Endothelial cell of umbilical vein (primary cell): ENCODE data around the gene MTF1. TPM values are rescaled to one million over a fixed set of nuclear protein-coding genes. Genes with fewer than 3 reads are reported as not detected.

Experiments used
- BruUV-seq: library from RNA; stranded (reverse); fragments of 400-500 nt; replicated peaks from 2 replicates; lab custom pipeline; 2021; lab: Mats Ljungman, UMichigan
- CTCF ChIA-PET: fragments of 300-600, 350-600 bp; sonication (Branson Sonifier 250); formaldehyde crosslinking; loops from one replicate; lab custom pipeline; 2021; ENCODE audit warnings: antibody characterized with exemption, inconsistent platforms; lab: Charles Lee
- POLR2A ChIA-PET: fragments of 300-600, 350-600 bp; sonication (Branson Sonifier 250); formaldehyde crosslinking; loops from one replicate; lab custom pipeline; 2021; ENCODE audit warnings: antibody characterized with exemption, inconsistent platforms; lab: Charles Lee
- DNase-seq: peaks from one replicate; pipeline ENCODE4 v3.0.0-alpha.2; 2011; ENCODE audit warnings: low read depth, low spot score
- FAIRE-seq: peaks from 2 replicates; lab custom pipeline; 2011; peaks lifted over from hg19 to GRCh38; lab: Jason Lieb, UNC
- H2AFZ ChIP-seq: 2 replicates; pipeline ENCODE4 v1.6.0; 2012; ENCODE audit warnings: low read depth, low read length, control low read depth, inconsistent platforms
- H3K27ac ChIP-seq: 2 replicates; pipeline ENCODE4 v1.5.1; 2011; ENCODE audit warnings: low read depth, mild to moderate bottlenecking, control low read depth, low read length, moderate library complexity; ENCODE audit not compliant: insufficient read depth
- H3K27me3 ChIP-seq, 2 experiments: 2 replicates each; pipeline versions ENCODE4 v1.6.0 to v1.6.1; 2011; ENCODE audit warnings: low read length in 2 of 2, mixed read lengths in 1 of 2; ENCODE audit not compliant: control insufficient read depth in 2 of 2, insufficient read depth in 2 of 2
- H3K36me3 ChIP-seq, 2 experiments: 2 replicates in 1 of 2; 3 replicates in 1 of 2; pipeline ENCODE4 v1.5.1; 2011; ENCODE audit warnings: low read length in 2 of 2, mild to moderate bottlenecking in 1 of 2, moderate library complexity in 1 of 2; ENCODE audit not compliant: control insufficient read depth in 2 of 2, insufficient read depth in 2 of 2; ENCODE audit errors: extremely low read depth in 1 of 2
- H3K4me1 ChIP-seq: 3 replicates; pipeline ENCODE4 v1.5.1; 2011; ENCODE audit warnings: mild to moderate bottlenecking, low read length; ENCODE audit not compliant: control insufficient read depth, insufficient read depth; ENCODE audit errors: extremely low read depth
- H3K4me2 ChIP-seq: 2 replicates; pipeline ENCODE4 v1.6.1; 2011; ENCODE audit warnings: low read length, control low read depth, mixed read lengths; ENCODE audit not compliant: insufficient read depth
- H3K4me3 ChIP-seq, 3 experiments: fragments of 200-600 bp in 1 of 3; sonication (generic), shearing (Covaris generic) in 1 of 3; replicated peaks in 1 of 3; 2 replicates each; pipeline ENCODE4 v1.5.1; 2011 to 2016; ENCODE audit warnings: control low read depth in 3 of 3, low read length in 3 of 3, mild to moderate bottlenecking in 2 of 3, inconsistent platforms in 1 of 3, low read depth in 1 of 3, moderate library complexity in 1 of 3; ENCODE audit not compliant: insufficient read depth in 1 of 3
- H3K79me2 ChIP-seq: 2 replicates; pipeline ENCODE4 v1.6.0; 2012; ENCODE audit warnings: low read length, inconsistent platforms; ENCODE audit not compliant: control insufficient read depth, insufficient read depth
- H3K9ac ChIP-seq: replicated peaks from 2 replicates; pipeline ENCODE3; 2011; ENCODE audit warnings: low read length, control low read depth; ENCODE audit not compliant: insufficient read depth; ENCODE audit errors: extremely low read depth
- H3K9me1 ChIP-seq: replicated peaks from 3 replicates; pipeline ENCODE4 v1.6.0; 2011; ENCODE audit warnings: mild to moderate bottlenecking, low read length; ENCODE audit not compliant: control insufficient read depth, insufficient read depth; ENCODE audit errors: extremely low read depth
- H3K9me3 ChIP-seq: replicated peaks from 2 replicates; pipeline ENCODE4 v1.5.1; 2012; ENCODE audit warnings: low read length, inconsistent platforms; ENCODE audit not compliant: control insufficient read depth, insufficient read depth
- H4K20me1 ChIP-seq: replicated peaks from 2 replicates; pipeline ENCODE3; 2011; ENCODE audit warnings: mild to moderate bottlenecking, low read length; ENCODE audit not compliant: control insufficient read depth, insufficient read depth; ENCODE audit errors: extremely low read depth
- CTCF ChIP-seq, 2 donors: IDR thresholded peaks; 1 replicate in 1 of 2; 2 replicates in 1 of 2; pipeline ENCODE4 v1.5.1; 2011; ENCODE audit warnings: low read length in 2 of 2, mild to moderate bottlenecking in 2 of 2, moderate library complexity in 2 of 2, control low read depth in 1 of 2, inconsistent platforms in 1 of 2, low read depth in 1 of 2; ENCODE audit not compliant: insufficient read depth in 1 of 2; ENCODE audit errors: extremely low read depth in 1 of 2
- EZH2 ChIP-seq: IDR thresholded peaks from 2 replicates; pipeline ENCODE4 v1.6.1; 2012; ENCODE audit warnings: borderline replicate concordance, low read depth, mild to moderate bottlenecking, moderate library complexity, low read length, inconsistent platforms; ENCODE audit not compliant: severe bottlenecking
- FOS ChIP-seq: IDR thresholded peaks from 2 replicates; pipeline ENCODE4 v1.6.1; 2011; ENCODE audit warnings: mild to moderate bottlenecking, low read length, moderate library complexity, borderline replicate concordance; ENCODE audit not compliant: insufficient read depth
- GATA2 ChIP-seq: IDR thresholded peaks from 2 replicates; pipeline ENCODE4 v1.7.0; 2011; ENCODE audit warnings: low read depth, mild to moderate bottlenecking, moderate library complexity, mixed read lengths, low read length; ENCODE audit not compliant: insufficient read length, insufficient read depth
- JUN ChIP-seq: IDR thresholded peaks from 2 replicates; pipeline ENCODE4 v1.6.1; 2011; ENCODE audit warnings: borderline replicate concordance, low read depth; ENCODE audit not compliant: insufficient read length, insufficient read depth
- MAX ChIP-seq: IDR thresholded peaks from 2 replicates; pipeline ENCODE4 v1.6.1; 2011; ENCODE audit not compliant: insufficient read depth, insufficient read length
- MYC ChIP-seq: IDR thresholded peaks from one replicate; pipeline ENCODE4 v1.6.1; 2011; ENCODE audit warnings: mild to moderate bottlenecking, low read depth, low read length
- POLR2A ChIP-seq: IDR thresholded peaks from 2 replicates; pipeline ENCODE4 v1.6.1; 2012; ENCODE audit warnings: low read depth, mild to moderate bottlenecking, control low read depth, low read length
- POLR2AphosphoS5 ChIP-seq: IDR thresholded peaks from 2 replicates; pipeline ENCODE4 v1.6.1; 2012; ENCODE audit warnings: low read depth, mild to moderate bottlenecking, control low read depth, low read length, moderate library complexity; ENCODE audit not compliant: insufficient read depth
- dilution Hi-C: fragments of 300-500 bp; cut with MboI; formaldehyde crosslinking; loops from one replicate; pipeline ENCODE4 v1.15.0; 2019; ENCODE audit warnings: low sequenced_read_pairs; ENCODE audit not compliant: extremely low pct_ligation_motif_present
- intact Hi-C: fragments of 100-400 bp; cut with micrococcal nuclease; formaldehyde crosslinking; loops from one replicate; pipeline ENCODE4 v1.10.0; 2022
- polyA plus RNA-seq, 4 experiments: library from polyadenylated mRNA; depleted of rRNA in 3 of 4; stranded (reverse) in 3 of 4; unstranded in 1 of 4; fragments of >200 nt; gene quantifications; 2 replicates each; pipeline versions ENCODE4 v1.2.1 to v1.2.3, GENCODE V29; 2011 to 2012; ENCODE audit warnings: missing spikeins in 1 of 4
- total RNA-seq: library from RNA; stranded (reverse); gene quantifications from 2 replicates; pipeline ENCODE4 v1.2.3, GENCODE V29; 2021

MTF1 gene
- total and polyA plus RNA-seq, 2 donors (not counting 3 experiments of a cell fraction or from before 2014, with no cell fraction given), result 4.9 to 18.5 TPM

- Histone ChIP-seq H3K36me3 (peaks cover 14 to 16% of the 10 kb centered on the region in 2 experiments), H3K27ac (no peak overlapping the region), H4K20me1 (no peaks in the 10 kb centered on the region), H3K4me1 (no peaks in the 10 kb centered on the region), H3K27me3 (no peaks in the 10 kb centered on the region), H3K79me2 (no peaks in the 10 kb centered on the region), H3K4me3 (no peak overlapping the region), H2AFZ (no peak overlapping the region), H3K9me1 (no peaks in the 10 kb centered on the region), H3K4me2 (no peak overlapping the region), H3K9ac (no peak overlapping the region), H3K9me3 (no peaks in the 10 kb centered on the region)
- no TSS peak for BruUV-seq
- intact Hi-C loops, result no loop called here
- FAIRE-seq, result no peak
- no peak for DNase-seq
- ChIA-PET CTCF (interaction anchor here (0.7 kb wide), 1 partner anchor 28 kb away, joined by 3 read pairs; the partner anchor contains the start of gene MTF1), POLR2A (no interaction called here)
- no peak for TF ChIP-seq POLR2AphosphoS5
- no peak for TF ChIP-seq GATA2
- no peak for TF ChIP-seq MYC
- no peak for TF ChIP-seq EZH2
- dilution Hi-C loops, result no loop called here
Observed at GRCh38 chr1:37831109-37831508, 28.3 kb downstream of the MTF1 start.

GRCh38 chr1:37828410-37829074 is 30.9 kb downstream of the MTF1 start:
- no peaks in the 10 kb centered on the region for H4K20me1 ChIP-seq
- no peak overlapping the region for H3K4me3 ChIP-seq
- H3K4me2 ChIP-seq, result no peak overlapping the region
- dilution Hi-C loops (no loop called here), intact Hi-C loops (no loop called here)
- no peaks in the 10 kb centered on the region for H3K4me1 ChIP-seq
- no peak overlapping the region for H3K27ac ChIP-seq
- no peaks in the 10 kb centered on the region for H3K27me3 ChIP-seq
- H2AFZ ChIP-seq, result no peak overlapping the region
- FAIRE-seq (no peak), DNase-seq (no peak)
- BruUV-seq, result no TSS peak
- TF ChIP-seq EZH2 (no peak), JUN (no peak), MYC (no peak), CTCF (IDR thresholded peaks at IDR 0.05; ENCODE audit: extremely low read depth in 1 of 2, insufficient read depth in 1 of 2, low read depth in 1 of 2, low read length in 2 of 2) (no peak), GATA2 (no peak), MAX (no peak), POLR2A (no peak), POLR2AphosphoS5 (no peak), FOS (no peak)
- H3K36me3 ChIP-seq, result peaks cover 5 to 8% of the 10 kb centered on the region in 2 experiments
- no peaks in the 10 kb centered on the region for H3K9me3 ChIP-seq
- no peaks in the 10 kb centered on the region for H3K9me1 ChIP-seq
- ChIA-PET POLR2A (interaction anchor here (0.6 kb wide), 1 partner anchor 8 kb away, joined by 5 read pairs; no protein-coding TSS in a partner anchor), CTCF (interaction anchor here (0.9 to 1.2 kb wide), 3 partner anchors 13 to 31 kb away, joined by 3 read pairs; partner anchors contain the start of gene MTF1)
- no peak overlapping the region for H3K9ac ChIP-seq
- H3K79me2 ChIP-seq, result no peaks in the 10 kb centered on the region
